ENCODE results near the gene LMOD2.

Gene LMOD2

GRCh38 chr7:123674399-123675180, 18.9 kb downstream of the LMOD2 start:
- DNase-seq, result no peak

- DNase-seq, result no peak
These were observed 19.5 kb downstream of the LMOD2 start for GRCh38 chr7:123675181-123675473.

GRCh38 chr7:123677061-123677715, 21.5 kb downstream of the LMOD2 start:
- no peak for DNase-seq

- DNase-seq, result no peak
These were observed 23.9 kb downstream of the LMOD2 start for GRCh38 chr7:123679614-123680013.

GRCh38 chr7:123680580-123680979, 24.9 kb downstream of the LMOD2 start:
- DNase-seq, result no peak

GRCh38 chr7:123681561-123681960, 25.9 kb downstream of the LMOD2 start:
- DNase-seq, result no peak

GRCh38 chr7:123682690-123683089, 27.0 kb downstream of the LMOD2 start:
- no peak for DNase-seq

GRCh38 chr7:123687161-123687560, 31.5 kb downstream of the LMOD2 start:
- DNase-seq, result no peak

- DNase-seq, result no peak
These were observed 32.1 kb downstream of the LMOD2 start for GRCh38 chr7:123687727-123688126.

- DNase-seq, result no peak
These were observed 33.6 kb downstream of the LMOD2 start for GRCh38 chr7:123689250-123689649.

- DNase-seq, result no peak
These were observed 34.9 kb downstream of the LMOD2 start for GRCh38 chr7:123690550-123690949.

- DNase-seq, result no peak
These were observed 36.8 kb downstream of the LMOD2 start for GRCh38 chr7:123692471-123692877.

GRCh38 chr7:123695944-123696677, 40.4 kb downstream of the LMOD2 start:
- DNase-seq, result no peak

GRCh38 chr7:123705211-123705901, 49.7 kb downstream of the LMOD2 start:
- DNase-seq, result no peak

GRCh38 chr7:123709525-123709924, 53.9 kb downstream of the LMOD2 start:
- DNase-seq, result no peak

GRCh38 chr7:123710683-123711082, 55.0 kb downstream of the LMOD2 start:
- no peak for DNase-seq

GRCh38 chr7:123711832-123712293, 56.2 kb downstream of the LMOD2 start:
- DNase-seq, result no peak

- no peak for DNase-seq
These were observed 57.0 kb downstream of the LMOD2 start for GRCh38 chr7:123712619-123713018.
